Measurements from ENCODE around the gene CD63.

- TF ChIP-seq REST (IDR thresholded peaks at IDR 0.05; ENCODE audit: insufficient read depth in 1 of 2, low read depth in 2 of 2, low read length in 1 of 2) (no peak), CTCF (IDR thresholded peaks at IDR 0.05) (no peak), POLR2AphosphoS5 (IDR thresholded peaks at IDR 0.05; ENCODE audit: low read depth, low read length) (no peak), SIN3A (IDR thresholded peaks at IDR 0.05; ENCODE audit: borderline replicate concordance, insufficient read depth, low read depth, low read length) (no peak), TCF7L2 (IDR thresholded peaks at IDR 0.05; ENCODE audit: low read depth, low read length) (no peak)
Measured at GRCh38 chr12:55726971-55727370, 1.8 kb downstream of the CD63 start.
